ENCODE measurements around the gene ARL17B.
A peak's percentile ranks its signal among the peaks of the same experiment; 100 is the strongest.
"Not testable (repeated sequence)": the region's sequence is repeated elsewhere in the genome, so short reads cannot be mapped to it uniquely, and the experiment has no call there.

The ARL17B gene

GRCh38 chr17:46244949-46245768 is 116.4 kb downstream of the ARL17B start:
- DNase-seq, result not testable (repeated sequence)

GRCh38 chr17:46244339-46244913 is 117.1 kb downstream of the ARL17B start:
- not testable (repeated sequence) for DNase-seq

GRCh38 chr17:46243928-46244327 is 117.6 kb downstream of the ARL17B start:
- DNase-seq, result not testable (repeated sequence)

GRCh38 chr17:46243505-46243904 is 118.1 kb downstream of the ARL17B start:
- not testable (repeated sequence) for DNase-seq

- not testable (repeated sequence) for DNase-seq
These were observed 130.2 kb downstream of the ARL17B start for GRCh38 chr17:46231359-46231758.

- peak; percentile 97 for DNase-seq
These were observed 136.2 kb downstream of the ARL17B start for GRCh38 chr17:46225274-46225794.

GRCh38 chr17:46224864-46225263 is 136.7 kb downstream of the ARL17B start:
- not testable (repeated sequence) for DNase-seq

Measured in activated CD4-positive, alpha-beta T cell treated with anti-CD3 and anti-CD28 coated beads for 48 hours (primary cell).